Ammon's horn (tissue), 1 donor: Measurements from ENCODE around the gene SLAIN2.
A peak's percentile ranks its signal among the peaks of the same experiment; 100 is the strongest.
"Not testable (repeated sequence)": the region's sequence is repeated elsewhere in the genome, so short reads cannot be mapped to it uniquely, and the experiment has no call there.

Experiments
- DNase-seq: peaks from one replicate; pipeline ENCODE4 v3.0.0-alpha.2; 2016; ENCODE audit warnings: low spot score

SLAIN2 gene

DNA sequence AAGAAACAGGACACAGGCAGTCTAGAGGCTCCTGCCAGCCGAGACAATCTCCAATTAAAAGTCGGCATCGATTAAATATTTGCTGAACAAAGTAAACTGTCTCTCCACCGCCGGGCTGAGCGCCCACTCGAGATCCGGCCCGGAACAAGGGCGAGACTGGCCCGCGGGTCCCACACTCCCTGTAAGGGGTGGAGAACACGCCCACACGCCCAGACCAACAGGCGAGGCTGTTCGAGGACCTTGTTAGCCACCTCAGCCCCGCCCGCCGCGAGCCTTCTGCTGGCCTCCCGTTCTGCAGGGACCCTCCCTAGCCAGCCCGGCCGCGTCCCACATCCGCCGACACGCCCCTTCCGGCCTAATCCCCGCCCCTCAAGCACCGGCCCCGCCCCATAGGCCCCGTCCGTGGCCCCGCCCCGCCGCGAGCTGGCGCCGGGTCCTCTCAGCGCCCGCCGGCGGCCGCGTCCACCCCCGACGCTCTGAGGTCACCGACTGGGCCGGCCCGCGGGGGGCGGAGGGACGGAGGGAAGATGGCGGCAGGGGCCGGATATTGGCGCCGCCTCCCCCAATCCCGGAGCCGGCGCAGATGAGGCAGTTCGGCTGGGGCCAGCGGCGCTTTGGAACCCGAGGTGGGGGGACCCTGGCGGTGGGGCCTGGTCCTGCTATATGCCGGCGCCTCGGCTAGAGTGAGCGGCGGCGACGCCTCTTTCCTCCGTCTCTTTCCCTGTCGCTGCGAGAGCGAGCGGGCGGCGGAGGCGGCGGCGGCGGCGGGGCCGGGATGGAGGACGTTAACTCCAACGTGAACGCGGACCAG lies at the start of gene SLAIN2:
Gene SLAIN2 (plus strand): TSS at position 565 of the 811 bp plus-strand sequence. CDS start 211 bp downstream, at position 776.
- peak; percentile 99 for DNase-seq

DNA sequence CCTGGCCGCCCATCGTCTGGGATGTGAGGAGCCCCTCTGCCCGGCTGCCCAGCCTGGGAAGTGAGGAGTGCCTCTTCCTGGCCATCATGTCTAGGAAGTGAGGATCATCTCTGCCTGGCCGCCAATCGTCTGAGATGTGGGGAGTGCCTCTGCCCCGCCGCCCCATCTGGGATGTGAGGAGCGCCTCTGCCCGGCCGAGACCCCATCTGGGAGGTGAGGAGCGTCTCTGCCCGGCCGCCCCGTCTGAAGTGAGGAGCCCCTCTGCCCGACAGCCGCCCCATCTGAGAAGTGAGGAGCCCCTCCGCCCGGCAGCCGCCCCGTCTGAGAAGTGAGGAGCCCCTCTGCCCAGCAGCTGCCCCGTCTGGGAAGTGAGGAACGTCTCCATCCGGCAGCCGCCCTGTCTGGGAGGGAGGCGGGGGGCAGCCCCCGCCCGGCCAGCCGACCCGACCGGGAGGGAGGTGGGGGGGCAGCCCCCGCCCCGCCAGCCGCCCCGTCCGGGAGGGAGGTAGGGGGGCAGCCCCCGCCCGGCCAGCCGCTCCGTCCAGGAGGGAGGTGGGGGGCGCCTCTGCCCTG lies 49.0 kb upstream of the SLAIN2 start:
- not testable (repeated sequence) for DNase-seq

DNA sequence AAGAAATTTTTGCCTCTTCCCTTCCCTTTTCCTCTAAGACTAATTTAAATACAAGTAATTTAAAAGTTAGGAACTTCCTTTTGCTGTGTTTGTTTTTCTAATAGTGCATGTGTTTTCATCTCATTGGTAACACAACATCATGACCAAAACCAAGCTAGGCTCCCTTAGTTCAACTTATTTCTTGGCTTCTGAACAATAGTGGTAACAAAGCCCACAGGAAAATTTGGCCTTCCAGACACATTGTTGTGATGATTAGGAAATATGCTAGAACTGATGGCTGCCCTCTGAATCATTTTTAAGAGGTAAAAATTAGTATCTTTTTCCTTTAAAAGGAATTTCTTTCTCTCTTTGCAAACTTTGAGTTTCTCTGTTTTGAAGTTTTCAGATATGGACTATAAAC lies 46.2 kb upstream of the SLAIN2 start:
- no peak for DNase-seq

DNA sequence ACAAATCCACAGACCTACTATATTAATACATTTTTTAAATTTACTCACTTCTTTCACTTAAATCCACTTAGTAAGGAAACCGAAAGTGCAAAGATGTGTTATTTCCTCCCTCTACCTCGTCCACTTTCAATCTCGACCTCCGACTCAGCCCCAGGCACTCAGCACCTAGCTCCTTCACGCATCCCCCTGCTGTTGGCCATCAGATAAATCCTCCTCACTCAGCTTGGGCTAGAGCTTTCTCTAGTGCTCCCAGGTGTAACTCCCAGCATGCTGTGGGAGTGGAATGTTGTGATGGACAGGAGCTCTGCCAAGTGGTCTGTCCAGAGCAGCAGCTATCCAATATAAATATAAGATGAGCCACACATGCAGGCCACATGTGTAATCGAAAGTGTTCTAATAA lies 45.0 kb upstream of the SLAIN2 start:
- no peak for DNase-seq

DNA sequence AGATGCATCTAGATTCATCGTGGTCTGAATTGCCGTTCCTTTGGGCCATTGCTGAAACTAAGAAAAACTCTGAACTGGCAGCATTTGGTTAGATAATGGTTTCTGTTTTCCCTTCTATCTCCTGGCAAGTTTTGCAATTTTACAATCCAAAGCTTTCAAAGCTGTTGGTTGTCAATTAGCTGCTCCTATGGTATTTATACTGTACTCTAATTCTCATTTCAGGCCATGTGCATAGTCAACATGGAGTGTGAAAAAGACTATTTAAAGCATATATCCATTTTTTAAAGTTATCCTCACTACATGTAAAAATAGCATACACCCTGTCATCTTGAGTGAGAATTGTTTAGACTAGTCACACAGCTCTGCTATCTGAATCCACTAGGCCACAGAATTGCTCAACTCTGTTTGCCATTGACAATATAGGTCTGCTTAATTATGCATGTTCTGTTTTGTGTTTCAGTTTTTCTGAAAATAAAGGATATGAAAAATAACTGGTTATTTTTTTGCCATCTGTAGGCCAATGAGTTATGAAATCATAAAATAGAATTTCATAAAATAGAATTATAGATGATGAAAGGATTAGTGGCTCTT lies 44.0 kb upstream of the SLAIN2 start:
- no peak for DNase-seq

DNA sequence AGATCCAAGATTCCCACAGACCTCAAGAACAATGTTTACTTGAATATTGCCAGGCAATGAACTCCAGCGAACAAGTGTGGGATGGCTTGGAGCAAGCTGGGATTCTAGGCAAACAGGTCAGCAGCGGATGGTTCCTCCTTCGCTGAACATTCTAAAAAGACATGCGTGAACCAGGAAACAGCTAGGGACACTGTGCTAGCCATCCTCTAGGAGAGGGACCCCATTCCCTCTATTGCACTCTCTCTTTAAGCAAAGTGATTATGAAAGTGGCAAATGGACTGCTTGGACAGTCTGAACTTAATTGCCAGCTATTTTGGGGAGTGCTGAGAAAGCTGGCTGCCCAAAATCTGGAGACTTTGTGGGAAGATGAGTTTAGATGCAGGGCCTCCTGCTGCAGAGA lies 41.8 kb upstream of the SLAIN2 start:
- no peak for DNase-seq

DNA sequence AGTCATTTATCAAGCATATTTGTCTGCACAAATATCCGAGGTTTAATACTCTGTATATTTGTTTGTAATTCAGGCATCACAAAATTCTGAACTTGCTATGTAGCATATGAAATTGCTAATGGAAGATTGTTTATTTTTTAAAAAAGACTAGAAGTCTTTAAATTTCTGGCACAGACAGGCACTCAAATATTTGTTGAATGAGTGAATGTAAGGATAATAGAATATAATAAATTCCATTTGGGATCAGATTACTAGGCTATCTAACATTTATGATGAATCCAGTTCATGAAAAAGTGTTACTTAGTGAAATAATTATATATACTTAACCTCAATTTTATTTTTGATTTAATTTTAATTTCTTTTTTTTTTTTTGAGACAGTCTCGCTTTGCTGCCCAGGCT lies 41.3 kb upstream of the SLAIN2 start:
- no peak for DNase-seq

DNA sequence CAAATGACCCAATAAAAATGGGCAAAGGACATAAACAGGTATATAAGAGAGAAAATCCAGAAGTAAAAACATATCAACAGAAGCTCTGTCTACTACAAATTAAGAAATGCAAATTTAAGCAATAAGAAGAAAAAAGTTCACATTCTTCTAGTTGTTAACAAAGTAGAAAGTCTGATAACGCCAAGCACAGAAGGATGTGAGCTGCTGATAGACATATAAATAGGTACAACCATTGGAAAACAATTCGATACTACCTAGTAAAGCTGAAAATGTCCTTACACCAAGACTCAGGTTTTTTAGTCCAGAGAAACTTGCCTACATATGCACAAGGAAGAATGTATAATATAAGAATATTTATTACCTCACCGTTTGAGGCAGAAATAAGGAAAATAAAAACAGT lies 35.8 kb upstream of the SLAIN2 start:
- DNase-seq: no peak

DNA sequence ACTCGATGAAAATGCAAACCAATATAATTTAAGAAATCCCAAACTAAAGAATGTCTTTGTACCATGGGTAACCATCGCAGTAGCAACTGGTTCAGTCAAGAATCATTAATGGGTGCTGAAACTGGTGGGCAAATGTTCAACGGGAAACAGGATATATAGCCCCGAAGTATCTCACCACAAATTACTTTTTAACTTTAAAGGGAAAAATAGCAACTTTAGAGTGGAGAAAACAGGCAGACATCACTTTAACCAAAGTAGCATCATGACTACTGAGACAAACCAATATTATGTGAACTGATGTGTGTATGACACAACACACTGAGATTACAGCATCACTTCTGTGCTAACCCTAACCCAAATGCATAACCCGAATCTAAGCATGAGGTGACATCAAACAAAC lies 33.8 kb upstream of the SLAIN2 start:
- DNase-seq: no peak

DNA sequence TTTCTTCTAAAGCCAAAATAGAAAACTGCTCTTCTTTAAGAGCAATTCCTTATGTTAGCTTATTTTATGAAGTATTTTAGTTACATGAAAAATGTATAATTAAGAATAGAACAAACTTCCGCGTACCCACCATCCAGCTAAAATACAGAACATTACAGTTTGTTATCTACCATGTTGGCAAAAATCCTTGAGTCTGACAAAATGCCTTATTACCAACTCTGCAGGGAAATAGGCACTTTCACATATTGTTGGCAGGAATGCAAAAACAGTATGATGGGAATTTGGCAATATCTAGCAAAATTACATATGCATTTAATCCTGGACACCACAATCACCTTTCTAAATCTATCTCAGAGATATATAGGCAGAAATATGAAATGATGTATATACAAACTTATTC lies 32.4 kb upstream of the SLAIN2 start:
- no peak for DNase-seq

DNA sequence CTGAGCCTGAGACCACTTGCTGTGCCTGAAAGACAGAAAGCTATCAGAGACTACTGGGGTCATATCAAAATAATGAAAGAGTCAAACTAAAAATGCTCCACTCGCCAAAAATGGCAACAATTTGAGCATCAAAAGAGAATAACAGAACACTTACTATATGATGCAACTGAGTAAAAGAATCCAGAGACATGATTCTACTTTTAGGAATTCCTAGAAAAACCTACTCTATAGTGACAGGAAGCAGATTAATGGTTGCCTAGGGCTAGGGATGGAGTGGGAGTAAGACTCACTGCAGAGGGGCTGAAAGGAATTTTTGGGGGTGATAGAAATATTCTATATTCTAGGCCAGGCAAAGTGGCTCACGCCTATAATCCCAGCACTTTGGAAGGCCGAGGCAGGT lies 29.4 kb upstream of the SLAIN2 start:
- DNase-seq: no peak

DNA sequence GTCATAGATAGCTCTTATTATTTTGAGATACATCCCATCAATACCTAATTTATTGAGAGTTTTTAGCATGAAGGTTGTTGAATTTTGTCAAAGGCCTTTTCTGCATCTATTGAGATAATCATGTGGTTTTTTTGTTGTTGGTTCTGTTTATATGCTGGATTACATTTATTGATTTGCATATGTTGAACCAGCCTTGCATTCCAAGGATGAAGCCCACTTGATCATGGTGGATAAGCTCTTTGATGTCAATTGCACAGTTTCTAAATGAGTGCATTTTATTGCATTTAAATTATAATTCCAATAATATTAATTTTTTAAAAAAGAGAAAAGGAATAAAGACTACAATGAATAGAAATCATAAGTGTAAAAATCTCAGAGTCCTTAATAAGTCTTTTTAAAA lies 26.6 kb upstream of the SLAIN2 start:
- not testable (repeated sequence) for DNase-seq

DNA sequence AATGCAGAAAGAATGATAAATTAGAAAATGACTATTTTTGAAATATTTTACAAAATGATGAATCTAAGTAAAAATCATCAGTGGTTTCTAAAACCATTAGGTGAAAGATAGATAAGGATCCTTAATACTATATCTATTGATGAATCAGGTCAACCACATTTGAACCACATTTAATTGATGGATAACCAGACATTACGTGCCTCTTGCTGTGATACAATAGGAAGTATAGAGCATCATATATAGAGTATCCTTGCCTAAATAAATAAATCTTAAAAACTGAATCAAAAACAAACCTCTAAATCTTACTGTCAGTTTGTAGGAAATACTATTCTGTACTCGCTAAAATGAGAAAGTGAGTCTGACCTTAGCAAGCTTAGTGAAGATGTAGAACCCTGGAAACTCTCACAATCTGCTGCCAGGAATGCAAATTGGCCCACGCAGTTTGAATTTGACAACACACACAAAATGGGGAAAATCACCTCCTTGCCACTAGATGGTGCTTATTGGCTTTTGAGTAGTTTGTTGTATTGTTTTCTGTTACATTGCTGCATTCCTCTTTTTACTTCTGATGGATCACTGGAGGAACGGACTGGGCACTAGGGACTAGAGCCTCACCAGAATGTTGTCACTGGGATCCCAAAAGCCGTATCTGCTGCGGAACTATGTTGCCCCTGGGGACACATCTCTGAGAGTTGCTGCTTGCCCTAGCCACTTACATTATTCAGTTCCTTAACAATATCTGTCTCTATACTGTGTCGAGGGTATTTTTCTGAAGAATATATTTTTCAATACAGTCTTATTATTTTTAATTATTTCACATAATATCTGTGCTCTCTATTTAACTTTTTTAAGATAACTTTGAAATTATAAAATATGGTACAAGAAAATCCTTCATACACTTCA lies 25.4 kb upstream of the SLAIN2 start:
- DNase-seq: peak; percentile 23

DNA sequence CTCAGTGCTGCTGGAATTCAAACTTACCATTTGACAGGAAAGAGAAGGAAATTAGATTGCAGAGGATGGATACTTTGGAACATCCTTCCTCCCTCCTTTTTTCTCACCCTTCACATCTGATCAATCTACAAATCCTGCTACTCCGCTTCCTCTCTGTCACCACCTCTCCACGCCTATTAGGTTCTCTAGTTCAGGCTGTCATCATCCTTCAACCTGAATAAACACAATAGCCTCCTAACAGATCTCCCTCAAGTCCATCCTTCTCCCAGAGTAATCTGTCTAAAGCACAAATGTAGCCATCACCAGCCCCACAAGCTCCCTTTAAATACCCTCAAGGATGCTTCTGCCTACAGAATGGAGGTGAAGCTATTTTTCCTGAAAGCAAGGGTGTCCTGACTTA lies 20.0 kb upstream of the SLAIN2 start:
- no peak for DNase-seq

DNA sequence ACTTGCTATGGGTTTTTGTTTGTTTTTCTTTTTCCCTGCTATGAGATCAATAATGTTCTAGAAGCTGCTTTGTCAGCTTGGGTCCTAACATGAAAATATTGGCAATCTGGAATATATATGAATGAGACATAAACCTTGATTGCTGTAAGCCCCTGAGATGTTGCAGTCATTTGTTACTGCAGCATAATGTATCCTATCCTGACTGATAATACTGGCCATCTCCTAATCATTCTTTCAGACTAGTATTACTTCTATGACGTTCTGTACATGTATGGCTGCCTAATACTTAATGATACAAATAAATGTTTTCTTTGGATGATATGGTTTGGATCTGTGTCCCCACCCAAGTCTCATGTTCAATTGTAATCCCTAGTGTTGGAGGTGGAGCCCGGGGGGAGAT lies 19.3 kb upstream of the SLAIN2 start:
- no peak for DNase-seq

DNA sequence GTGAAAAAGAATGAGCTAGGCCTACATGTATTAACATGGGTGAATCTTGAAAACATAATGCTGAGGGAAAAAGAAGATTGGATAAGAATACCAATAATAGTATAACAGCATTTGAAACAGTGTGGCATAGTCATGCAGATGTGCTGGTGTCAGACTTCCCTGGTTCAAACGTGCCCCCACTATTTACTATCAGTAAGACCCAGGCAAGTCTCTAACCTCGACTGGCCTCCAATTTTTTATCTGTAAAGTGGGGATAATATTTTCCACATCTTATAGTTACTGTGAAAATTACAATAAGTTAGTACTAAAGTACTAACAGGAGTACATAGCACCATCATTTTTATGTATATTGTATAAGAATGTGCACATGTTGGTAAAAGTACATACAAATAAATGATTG lies 17.0 kb upstream of the SLAIN2 start:
- no peak for DNase-seq

DNA sequence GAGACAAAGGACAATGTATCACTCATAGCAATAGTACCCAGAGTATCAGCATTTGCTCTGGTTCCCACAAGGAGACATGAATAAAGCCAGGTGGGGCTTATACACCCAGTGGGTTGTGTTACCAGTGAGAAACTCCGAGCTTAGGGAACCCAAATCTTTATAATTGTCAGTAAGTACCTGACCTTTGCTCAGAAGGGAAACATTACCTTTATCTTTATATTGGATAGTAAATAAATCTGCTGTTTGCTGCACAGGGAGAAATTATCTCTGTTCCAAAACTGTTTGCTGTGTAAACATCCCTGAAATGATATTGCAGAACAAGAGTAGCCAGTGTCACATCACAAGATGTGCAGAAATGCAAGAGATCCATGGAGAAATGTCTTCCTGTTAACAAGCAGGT lies 12.1 kb upstream of the SLAIN2 start:
- no peak for DNase-seq

DNA sequence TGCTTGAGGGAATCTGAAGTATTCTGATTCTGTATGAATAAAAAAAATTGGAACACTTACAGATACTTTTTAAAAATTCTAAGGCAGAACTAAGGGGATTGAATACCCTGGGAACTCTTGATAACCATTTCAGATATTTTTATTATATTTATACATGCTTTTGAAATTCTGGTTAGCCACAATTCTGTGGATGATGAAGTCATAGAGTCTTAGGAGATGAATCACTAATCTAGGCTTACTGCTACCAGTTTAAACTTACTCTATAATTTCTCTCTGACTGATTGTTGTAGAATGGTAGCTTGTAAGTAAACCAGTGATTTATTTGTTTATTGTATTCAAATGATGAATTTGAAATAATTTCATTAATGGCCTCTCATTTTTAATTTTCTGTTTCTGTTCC lies 11.4 kb upstream of the SLAIN2 start:
- no peak for DNase-seq

DNA sequence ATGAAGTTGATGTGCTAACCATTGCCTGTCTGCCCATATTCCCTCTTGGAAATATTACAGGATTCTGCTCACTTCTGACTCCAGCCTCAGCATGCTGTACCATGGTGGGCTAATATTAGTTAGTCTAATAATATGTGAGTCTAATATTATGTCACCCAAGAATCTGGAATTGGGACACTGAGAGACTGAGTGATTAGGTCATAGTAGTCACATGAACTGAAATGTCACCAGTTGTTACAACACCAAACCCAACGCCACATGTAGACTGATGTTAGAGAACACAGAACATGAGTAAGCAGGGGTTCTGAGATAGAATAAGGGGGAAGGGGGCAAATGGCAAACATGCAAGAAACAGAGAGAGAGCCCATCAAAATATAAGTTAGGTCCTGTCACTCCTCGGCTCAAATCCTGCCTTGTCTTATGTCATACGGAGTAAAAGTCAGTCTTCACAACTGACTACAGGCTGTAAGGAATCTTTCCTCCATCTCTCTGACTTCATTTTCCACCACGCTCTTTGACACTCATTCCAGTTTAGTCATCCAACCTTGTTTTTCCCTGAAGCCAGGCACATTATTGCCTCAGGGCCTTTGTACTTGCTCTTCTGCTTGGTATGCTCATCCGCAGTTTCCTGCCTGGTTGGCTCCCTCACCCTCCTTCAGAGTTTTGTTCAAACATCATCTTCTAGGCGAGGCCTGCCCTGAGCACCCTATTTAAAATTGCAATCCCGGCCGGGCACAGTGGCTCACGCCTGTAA lies 9.6 kb upstream of the SLAIN2 start:
- DNase-seq: no peak

DNA sequence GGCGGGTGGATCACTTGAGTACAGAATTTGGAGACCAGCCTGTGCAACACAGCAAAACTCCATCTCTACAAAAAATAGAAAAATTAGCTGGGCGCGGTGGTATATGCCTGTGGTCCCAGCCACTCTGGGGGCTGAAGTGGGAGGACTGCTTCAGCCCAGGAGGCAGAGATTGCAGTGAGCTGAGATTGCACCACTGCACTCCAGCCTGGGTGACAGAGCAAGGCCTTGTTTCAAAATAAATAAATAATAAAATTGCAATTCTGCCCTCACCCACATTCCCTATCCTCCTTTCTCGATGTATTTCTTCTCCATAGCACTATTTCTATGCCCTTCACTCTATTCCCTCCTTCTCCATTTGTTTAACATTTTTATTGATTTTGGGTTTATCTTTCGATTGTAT lies 8.7 kb upstream of the SLAIN2 start:
- no peak for DNase-seq

DNA sequence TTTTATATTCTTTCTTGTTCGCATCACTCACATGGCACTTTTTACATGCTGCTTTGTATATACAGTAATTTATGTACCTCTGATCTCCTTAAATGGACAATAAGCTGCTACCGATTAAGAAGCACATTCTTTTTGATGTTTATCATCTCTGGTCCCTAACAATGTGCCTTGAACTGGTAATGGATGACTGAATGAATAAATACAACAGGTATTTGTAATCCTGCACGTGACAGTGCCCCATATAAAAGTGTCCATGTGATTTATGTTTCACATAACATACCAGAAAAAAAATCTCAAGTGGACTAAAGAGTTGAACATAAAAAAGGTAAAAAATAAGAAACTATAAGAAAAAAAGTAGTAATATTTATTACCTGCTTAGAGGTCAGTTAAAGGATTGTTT lies 7.7 kb upstream of the SLAIN2 start:
- DNase-seq: no peak

DNA sequence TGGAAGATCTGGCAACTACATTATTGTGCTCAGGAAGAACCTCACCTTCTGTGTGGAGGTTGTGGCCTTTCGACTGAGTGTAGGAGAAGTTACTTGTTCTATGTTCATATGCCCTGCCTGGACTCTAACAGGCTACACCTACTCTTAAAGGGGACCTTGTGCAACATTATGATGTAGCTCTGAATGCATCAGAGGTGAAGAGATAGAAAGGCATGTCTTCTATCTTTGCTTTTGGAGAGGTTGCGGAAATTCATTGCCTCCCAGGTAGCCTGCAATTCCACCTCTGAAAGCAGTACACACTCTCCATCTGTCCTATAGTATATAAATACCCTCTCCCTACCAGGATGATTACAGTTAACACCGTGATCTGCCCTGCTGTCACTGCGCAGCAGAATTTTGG lies 7.1 kb upstream of the SLAIN2 start:
- DNase-seq: no peak
